ENCODE results near the gene ULK4. TPM values are rescaled to one million over a fixed set of nuclear protein-coding genes. Genes with fewer than 3 reads are reported as not detected.

The ULK4 gene
- total RNA-seq, 4 donors from 2014 or later = 13.3 to 23.4 (median 17.9) TPM

DNA sequence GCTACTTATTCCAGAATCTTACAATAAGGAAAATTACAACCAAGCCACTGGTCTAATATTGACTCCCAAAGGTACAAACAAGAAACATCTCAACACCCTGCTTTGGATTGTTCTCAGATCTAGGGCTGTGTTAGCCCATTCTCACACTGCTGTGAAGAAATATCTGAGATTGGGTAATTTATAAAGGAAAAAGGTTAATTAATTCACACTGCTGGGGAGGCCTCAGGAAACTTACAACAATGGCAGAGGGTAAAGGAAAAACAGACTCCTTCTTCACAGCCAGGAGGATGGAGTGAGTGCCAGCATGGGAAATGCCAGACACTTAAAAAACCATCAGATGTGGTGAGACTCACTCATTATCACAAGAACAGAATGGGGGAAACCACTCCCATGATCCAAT, 208.3 kb downstream of the ULK4 start:
- no peaks in the 10 kb centered on the region for H3K4me1 ChIP-seq
- H3K36me3 ChIP-seq = no peaks in the 10 kb centered on the region
- no peaks in the 10 kb centered on the region for H3K9me3 ChIP-seq
- TF ChIP-seq POLR2A (IDR thresholded peaks at IDR 0.05) = no peak
- TF ChIP-seq, protein P1, sequence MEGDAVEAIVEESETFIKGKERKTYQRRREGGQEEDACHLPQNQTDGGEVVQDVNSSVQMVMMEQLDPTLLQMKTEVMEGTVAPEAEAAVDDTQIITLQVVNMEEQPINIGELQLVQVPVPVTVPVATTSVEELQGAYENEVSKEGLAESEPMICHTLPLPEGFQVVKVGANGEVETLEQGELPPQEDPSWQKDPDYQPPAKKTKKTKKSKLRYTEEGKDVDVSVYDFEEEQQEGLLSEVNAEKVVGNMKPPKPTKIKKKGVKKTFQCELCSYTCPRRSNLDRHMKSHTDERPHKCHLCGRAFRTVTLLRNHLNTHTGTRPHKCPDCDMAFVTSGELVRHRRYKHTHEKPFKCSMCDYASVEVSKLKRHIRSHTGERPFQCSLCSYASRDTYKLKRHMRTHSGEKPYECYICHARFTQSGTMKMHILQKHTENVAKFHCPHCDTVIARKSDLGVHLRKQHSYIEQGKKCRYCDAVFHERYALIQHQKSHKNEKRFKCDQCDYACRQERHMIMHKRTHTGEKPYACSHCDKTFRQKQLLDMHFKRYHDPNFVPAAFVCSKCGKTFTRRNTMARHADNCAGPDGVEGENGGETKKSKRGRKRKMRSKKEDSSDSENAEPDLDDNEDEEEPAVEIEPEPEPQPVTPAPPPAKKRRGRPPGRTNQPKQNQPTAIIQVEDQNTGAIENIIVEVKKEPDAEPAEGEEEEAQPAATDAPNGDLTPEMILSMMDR (IDR thresholded peaks at IDR 0.05) = no peak
- TF ChIP-seq EP300 (IDR thresholded peaks at IDR 0.05) = no peak
- no peak for DNase-seq (ENCODE audit: low spot score in 2 of 2)
- H3K27ac ChIP-seq = no peak overlapping the region
- no peak overlapping the region for H3K4me3 ChIP-seq
- no peaks in the 10 kb centered on the region for H3K27me3 ChIP-seq

DNA sequence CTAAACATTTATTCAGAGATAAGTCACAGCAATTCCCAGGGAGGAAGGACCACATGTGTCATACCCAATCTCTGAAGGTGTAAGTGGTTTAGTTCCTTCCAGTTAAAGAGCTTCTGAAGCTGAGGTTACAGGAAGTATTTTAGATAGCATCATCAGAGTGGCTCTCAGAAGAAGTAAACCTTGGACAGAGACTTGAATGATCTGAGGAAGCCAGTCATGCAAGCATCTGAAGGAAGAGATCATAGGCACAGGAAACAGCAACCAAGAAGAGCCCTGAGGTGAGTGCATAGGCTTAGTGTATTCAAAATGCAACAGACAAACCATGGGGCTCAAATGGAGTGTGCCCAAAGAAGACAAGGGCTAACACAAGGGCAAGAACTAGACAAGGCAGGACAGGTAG, 210.3 kb downstream of the ULK4 start:
- no peaks in the 10 kb centered on the region for H3K36me3 ChIP-seq
- DNase-seq (ENCODE audit: low spot score in 2 of 2) = no peak
- H3K27ac ChIP-seq = no peak overlapping the region
- H3K4me1 ChIP-seq = no peaks in the 10 kb centered on the region
- no peaks in the 10 kb centered on the region for H3K9me3 ChIP-seq
- H3K4me3 ChIP-seq = no peak overlapping the region
- no peak for TF ChIP-seq EP300 (IDR thresholded peaks at IDR 0.05)
- TF ChIP-seq, protein P1 (IDR thresholded peaks at IDR 0.05) = no peak
- no peak for TF ChIP-seq POLR2A (IDR thresholded peaks at IDR 0.05)
- H3K27me3 ChIP-seq = no peaks in the 10 kb centered on the region

DNA sequence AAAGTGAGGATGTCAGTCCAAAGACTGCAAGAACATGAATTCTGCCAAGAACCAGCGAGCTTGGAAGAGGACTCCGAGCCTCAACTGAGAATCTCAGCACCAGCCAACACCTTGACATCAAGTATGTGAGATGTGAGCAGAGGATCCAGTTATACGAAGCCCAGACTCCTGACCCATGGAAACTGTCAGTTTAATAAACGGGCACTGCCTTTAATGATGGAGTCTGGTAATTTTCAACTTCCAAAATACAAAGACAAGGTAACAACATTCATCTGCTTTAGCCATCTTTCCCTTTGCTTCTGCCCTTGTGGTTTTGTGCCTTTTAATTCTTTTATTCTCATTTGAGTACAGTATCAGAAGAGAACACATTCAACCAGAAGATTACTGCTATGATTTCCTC, 211.9 kb downstream of the ULK4 start:
- DNase-seq (ENCODE audit: low spot score in 2 of 2) = no peak
- TF ChIP-seq, protein P1 (IDR thresholded peaks at IDR 0.05) = no peak
- TF ChIP-seq EP300 (IDR thresholded peaks at IDR 0.05) (no peak), POLR2A (IDR thresholded peaks at IDR 0.05) (no peak)
- H3K36me3 ChIP-seq = no peaks in the 10 kb centered on the region
- no peak overlapping the region for H3K4me3 ChIP-seq
- no peaks in the 10 kb centered on the region for H3K9me3 ChIP-seq
- no peak overlapping the region for H3K27ac ChIP-seq
- no peaks in the 10 kb centered on the region for H3K4me1 ChIP-seq
- 87 to 95% methylated on average over 4 of the region's 4 CpGs for WGBS, 2 donors
- H3K27me3 ChIP-seq = no peaks in the 10 kb centered on the region

DNA sequence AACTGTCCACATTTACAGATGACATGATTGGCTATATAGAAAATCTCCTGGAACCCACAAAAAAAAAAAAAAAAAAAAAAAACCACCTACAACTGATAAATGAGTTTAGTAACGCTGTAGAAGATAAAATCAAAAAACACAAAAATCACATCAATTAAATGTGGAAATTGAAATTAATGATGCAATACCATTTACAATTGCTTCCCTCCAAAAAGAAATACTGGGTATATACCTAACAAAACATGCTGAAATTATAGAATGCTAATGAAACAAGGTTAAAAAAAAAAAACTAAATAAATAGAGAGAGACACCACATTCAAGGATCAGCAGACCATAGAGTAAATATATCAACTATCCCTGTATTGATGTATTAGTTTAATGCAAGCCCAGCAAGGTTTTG, 215.7 kb downstream of the ULK4 start:
- 93 to 94% methylated on average over 1 of the region's 1 CpG for WGBS, 2 donors
- no peaks in the 10 kb centered on the region for H3K36me3 ChIP-seq
- no peaks in the 10 kb centered on the region for H3K9me3 ChIP-seq
- H3K27ac ChIP-seq = no peak overlapping the region
- no peaks in the 10 kb centered on the region for H3K27me3 ChIP-seq
- H3K4me1 ChIP-seq = no peaks in the 10 kb centered on the region
- TF ChIP-seq POLR2A (IDR thresholded peaks at IDR 0.05) = no peak
- no peak for TF ChIP-seq EP300 (IDR thresholded peaks at IDR 0.05)
- TF ChIP-seq, protein P1 (IDR thresholded peaks at IDR 0.05) = no peak
- no peak for DNase-seq (ENCODE audit: low spot score in 2 of 2)
- H3K4me3 ChIP-seq = no peak overlapping the region

DNA sequence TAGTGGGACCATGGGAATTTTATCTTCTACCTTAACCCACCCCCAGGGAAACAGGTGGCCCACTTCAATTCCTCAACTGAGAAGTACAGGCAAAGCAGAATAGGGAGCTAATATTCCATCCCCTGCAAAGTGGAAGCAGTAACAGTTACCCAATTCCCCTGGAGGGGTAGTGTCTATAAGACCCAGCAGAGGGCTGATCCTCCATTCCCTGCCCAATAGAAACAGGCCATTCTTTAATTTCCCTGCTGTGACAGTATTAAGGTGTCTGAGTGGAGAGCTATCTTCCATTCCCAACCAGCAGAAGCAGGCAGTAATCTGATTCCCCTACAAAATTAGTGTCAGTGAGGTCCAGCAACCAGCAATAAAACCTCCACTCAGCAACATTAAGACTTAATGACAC, 219.8 kb downstream of the ULK4 start:
- Histone ChIP-seq H3K4me1 (no peaks in the 10 kb centered on the region), H3K36me3 (no peaks in the 10 kb centered on the region), H3K27ac (no peak overlapping the region), H3K27me3 (no peaks in the 10 kb centered on the region), H3K9me3 (no peaks in the 10 kb centered on the region), H3K4me3 (no peak overlapping the region)
- TF ChIP-seq, protein P1 (IDR thresholded peaks at IDR 0.05) = no peak
- TF ChIP-seq EP300 (IDR thresholded peaks at IDR 0.05) (no peak), POLR2A (IDR thresholded peaks at IDR 0.05) (no peak)
- DNase-seq (ENCODE audit: low spot score in 2 of 2) = no peak

Data from tibial nerve (tissue), 4 donors.